WTC11 (cell line): Measurements from ENCODE around the gene MYOG. TPM values are rescaled to one million over a fixed set of nuclear protein-coding genes. Genes with fewer than 3 reads are reported as not detected.
A peak's percentile ranks its signal among the peaks of the same experiment; 100 is the strongest.

Experiments
- ATAC-seq: fragments of 200-7000 bp; cut with Tn5 transposase; 2 replicates; pipeline ENCODE4 v1.10.0; 2021; ENCODE audit warnings: mild to moderate bottlenecking, moderate library complexity
- CTCF ChIA-PET: fragments of 300-600 bp; sonication (Branson Sonifier 250); formaldehyde crosslinking; loops from one replicate; lab custom pipeline; 2021; ENCODE audit warnings: antibody characterized with exemption; lab: Charles Lee
- POLR2A ChIA-PET: fragments of 350-600 bp; sonication (Branson Sonifier 250); formaldehyde crosslinking; loops from one replicate; lab custom pipeline; 2021; ENCODE audit warnings: antibody characterized with exemption; lab: Charles Lee
- DNase-seq: peaks from one replicate; pipeline ENCODE4 v3.0.0; 2021; ENCODE audit warnings: low spot score
- H3K27ac Mint-ChIP-seq: 2 replicates; pipeline ENCODE4 v1.8.0; 2021; ENCODE audit warnings: mixed read lengths
- H3K27me3 Mint-ChIP-seq: 2 replicates; pipeline ENCODE4 v1.8.0; 2021; ENCODE audit warnings: low read depth, mild to moderate bottlenecking, moderate library complexity, mixed read lengths
- H3K36me3 Mint-ChIP-seq: 2 replicates; pipeline ENCODE4 v1.8.0; 2021; ENCODE audit warnings: mixed read lengths
- H3K4me1 Mint-ChIP-seq: 2 replicates; pipeline ENCODE4 v1.8.0; 2022; ENCODE audit warnings: mixed read lengths
- H3K4me3 Mint-ChIP-seq: 2 replicates; pipeline ENCODE4 v1.8.0; 2021; ENCODE audit warnings: mild to moderate bottlenecking, moderate library complexity, mixed read lengths
- H3K9me3 Mint-ChIP-seq: 2 replicates; pipeline ENCODE4 v1.8.0; 2021; ENCODE audit warnings: mixed read lengths
- AR ChIP-seq: fragments of 250-450 bp; sonication (Bioruptor Pico); IDR thresholded peaks from 2 replicates; pipeline ENCODE4 v1.9.0; 2021; ENCODE audit warnings: mild to moderate bottlenecking
- ELF4 ChIP-seq: sonication (generic); formaldehyde crosslinking; IDR thresholded peaks from 2 replicates; pipeline ENCODE4 v1.8.1; 2022; ENCODE audit warnings: low read depth, mild to moderate bottlenecking, moderate library complexity, missing genetic modification reagents
- ESRRA ChIP-seq: sonication (generic); formaldehyde crosslinking; IDR thresholded peaks from 2 replicates; pipeline ENCODE4 v1.8.1; 2022; ENCODE audit warnings: mild to moderate bottlenecking, missing genetic modification reagents, borderline replicate concordance
- ETV6 ChIP-seq: sonication (generic); formaldehyde crosslinking; IDR thresholded peaks from 2 replicates; pipeline ENCODE4 v1.8.1; 2022; ENCODE audit warnings: mild to moderate bottlenecking, missing genetic modification reagents
- HMGA2 ChIP-seq: fragments of 250-450 bp; sonication (Bioruptor Pico); IDR thresholded peaks from 2 replicates; pipeline ENCODE4 v1.4.0; 2021; ENCODE audit warnings: mild to moderate bottlenecking, moderate library complexity
- JAZF1 ChIP-seq: fragments of 250-450 bp; sonication (Bioruptor Pico); IDR thresholded peaks from 2 replicates; pipeline ENCODE4 v1.9.0; 2021; ENCODE audit warnings: moderate library complexity, mild to moderate bottlenecking, inconsistent platforms
- JUN ChIP-seq: sonication (generic); formaldehyde crosslinking; IDR thresholded peaks from 2 replicates; pipeline ENCODE4 v1.8.0; 2023; ENCODE audit warnings: mild to moderate bottlenecking, missing genetic modification reagents
- OVOL2 ChIP-seq: fragments of 250-450 bp; sonication (Bioruptor Pico); IDR thresholded peaks from 2 replicates; pipeline ENCODE4 v1.9.0; 2021; ENCODE audit warnings: mild to moderate bottlenecking, borderline replicate concordance
- SMAD4 ChIP-seq: sonication (generic); formaldehyde crosslinking; IDR thresholded peaks from 2 replicates; pipeline ENCODE4 v1.8.0; 2022; ENCODE audit warnings: mild to moderate bottlenecking, missing genetic modification reagents
- TEAD4 ChIP-seq: sonication (generic); formaldehyde crosslinking; IDR thresholded peaks from 2 replicates; pipeline ENCODE4 v1.8.0; 2022; ENCODE audit warnings: mild to moderate bottlenecking, missing genetic modification reagents
- ZNF121 ChIP-seq: sonication (generic); formaldehyde crosslinking; IDR thresholded peaks from 2 replicates; pipeline ENCODE4 v1.8.0; 2023; ENCODE audit warnings: missing genetic modification reagents
- ZNF263 ChIP-seq: sonication (generic); formaldehyde crosslinking; IDR thresholded peaks from 2 replicates; pipeline ENCODE4 v1.8.1; 2022; ENCODE audit warnings: low read depth, mild to moderate bottlenecking, moderate library complexity, missing genetic modification reagents
- ZNF281 ChIP-seq: sonication (generic); formaldehyde crosslinking; IDR thresholded peaks from 2 replicates; pipeline ENCODE4 v1.8.0; 2023; ENCODE audit warnings: mild to moderate bottlenecking, missing genetic modification reagents
- total RNA-seq: library from RNA; stranded (reverse); gene quantifications from 3 replicates; pipeline ENCODE4 v1.2.3, GENCODE V29; 2021
- TF ChIP-seq, protein P1 (sequence below): sonication (generic); formaldehyde crosslinking; IDR thresholded peaks from 2 replicates; pipeline ENCODE4 v1.8.1; 2022; ENCODE audit warnings: mild to moderate bottlenecking, moderate library complexity, missing genetic modification reagents
- TF ChIP-seq, protein P2 (sequence below): sonication (generic); formaldehyde crosslinking; IDR thresholded peaks from 2 replicates; pipeline ENCODE4 v1.8.0; 2023; ENCODE audit warnings: missing genetic modification reagents, mild to moderate bottlenecking, borderline replicate concordance

MYOG gene
- total RNA-seq, 1 experiment from 2014 or later: not detected

DNA sequence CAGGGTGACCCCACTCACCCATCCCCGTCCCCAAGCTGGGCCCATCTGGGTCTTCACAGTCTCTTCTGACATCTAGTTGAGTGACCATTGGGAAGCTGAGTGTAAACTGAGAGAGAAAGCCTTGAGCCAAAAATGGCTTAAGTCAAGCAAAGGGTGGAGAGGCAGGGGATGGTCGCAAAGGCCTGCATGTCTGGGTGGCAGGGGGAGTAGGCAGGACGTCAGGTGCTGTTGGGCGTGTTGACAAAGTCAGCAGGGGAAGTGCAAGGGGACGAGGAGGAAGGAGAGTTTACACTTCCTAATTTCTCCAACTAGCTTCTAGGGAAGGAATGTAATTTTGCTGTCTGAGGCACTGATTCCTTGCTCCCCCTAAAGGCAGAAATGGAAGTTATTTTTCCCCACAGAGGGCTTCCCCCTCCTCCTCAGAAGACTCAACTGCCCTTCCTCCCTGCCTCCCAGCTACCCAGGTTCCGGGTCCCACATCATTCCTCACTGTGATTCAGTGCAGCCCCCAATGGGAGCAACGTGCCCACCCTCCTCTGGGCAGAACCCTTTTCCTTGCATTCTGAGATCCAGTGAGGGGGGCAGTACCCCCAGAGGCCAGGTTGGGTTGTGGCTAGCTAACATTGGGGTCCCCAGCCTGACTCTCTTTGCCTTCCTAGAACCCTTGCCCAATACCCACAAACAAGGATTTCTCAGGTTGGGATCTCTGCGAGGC, 40.5 kb upstream of the MYOG start:
- H3K9me3 Mint-ChIP-seq: no peaks in the 10 kb centered on the region
- H3K4me1 Mint-ChIP-seq: peaks cover 33% of the 10 kb centered on the region
- DNase-seq (no peak), ATAC-seq (peak; percentile 42)
- POLR2A ChIA-PET: no interaction called here
- H3K27ac Mint-ChIP-seq: no peak overlapping the region
- no peaks in the 10 kb centered on the region for H3K36me3 Mint-ChIP-seq
- peaks cover 37% of the 10 kb centered on the region for H3K27me3 Mint-ChIP-seq
- TF ChIP-seq ETV6 (CRISPR knock-in tag) (peak; percentile 67; the same call in 1 of the 2 replicates), SMAD4 (no peak), ZNF263 (CRISPR knock-in tag) (0 out of 2 replicates have a peak, but pooled peaks have one; percentile 23)
- TF ChIP-seq, all 79 proteins: peak for 2
- peak overlapping the region; percentile 67 for H3K4me3 Mint-ChIP-seq
- CTCF ChIA-PET: interaction anchor here (0.7 to 11.1 kb wide), 32 partner anchors 8 to 466 kb away, joined by 3 to 190 read pairs (median 6); partner anchors contain the start of genes CHI3L1, MYOG and RABIF

GRCh38 chr1:203124546-203125317, 38.9 kb upstream of the MYOG start:
- ATAC-seq: no peak
- H3K4me1 Mint-ChIP-seq: peaks cover 33% of the 10 kb centered on the region
- TF ChIP-seq JAZF1 (CRISPR knock-in tag) (no peak), ZNF121 (CRISPR knock-in tag) (no peak), ELF4 (CRISPR knock-in tag) (no peak), ZNF281 (CRISPR knock-in tag) (no peak)
- TF ChIP-seq, all 79 proteins: peak for 0
- Mint-ChIP-seq H3K4me3 (no peak overlapping the region), H3K27me3 (peaks cover 38% of the 10 kb centered on the region), H3K9me3 (no peaks in the 10 kb centered on the region), H3K36me3 (no peaks in the 10 kb centered on the region), H3K27ac (no peak overlapping the region)
- CTCF ChIA-PET: interaction anchor here (0.5 to 11.1 kb wide), 11 partner anchors 10 to 143 kb away, joined by 3 to 184 read pairs (median 60); partner anchors contain the start of gene MYOG
- no peak for DNase-seq
- POLR2A ChIA-PET: no interaction called here

GRCh38 chr1:203124011-203124410, 38.2 kb upstream of the MYOG start:
- POLR2A ChIA-PET: no interaction called here
- CTCF ChIA-PET: interaction anchor here (0.9 to 8.2 kb wide), 6 partner anchors 8 to 144 kb away, joined by 3 to 132 read pairs (median 36); partner anchors contain the start of gene MYOG
- Mint-ChIP-seq H3K4me3 (no peak overlapping the region), H3K4me1 (peaks cover 30% of the 10 kb centered on the region), H3K36me3 (no peaks in the 10 kb centered on the region), H3K27ac (no peak overlapping the region), H3K27me3 (peaks cover 31% of the 10 kb centered on the region), H3K9me3 (no peaks in the 10 kb centered on the region)
- ATAC-seq (no peak), DNase-seq (no peak)
- TF ChIP-seq TEAD4 (CRISPR knock-in tag): no peak
- no peak for TF ChIP-seq OVOL2 (CRISPR knock-in tag)
- TF ChIP-seq ZNF121 (CRISPR knock-in tag): no peak
- TF ChIP-seq, all 79 proteins: peak for 0

DNA sequence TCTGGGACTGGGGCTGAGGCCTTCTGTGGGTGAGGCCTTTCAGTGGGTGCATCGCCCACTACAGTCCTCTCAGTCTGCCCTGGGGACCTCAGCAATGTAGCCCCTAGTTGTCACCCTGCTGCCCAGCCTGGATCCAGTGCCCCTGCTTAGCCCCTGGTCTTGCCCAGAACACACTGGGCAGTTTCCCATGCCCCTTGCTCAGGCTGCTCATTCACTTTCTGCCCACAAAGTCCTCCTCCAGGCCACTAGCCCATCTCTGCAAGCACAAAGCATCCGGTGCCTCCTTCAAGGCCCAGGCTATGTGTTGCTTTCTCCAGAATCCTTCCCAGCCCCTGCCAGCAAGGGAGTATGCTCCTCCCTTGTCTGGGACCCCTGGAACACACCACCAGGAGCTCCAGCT, 36.3 kb upstream of the MYOG start:
- no peak for ATAC-seq
- no peak for DNase-seq
- CTCF ChIA-PET: interaction anchor here (1.4 to 2.9 kb wide), 3 partner anchors 50 to 145 kb away, joined by 4 to 13 read pairs (median 11); no protein-coding TSS in a partner anchor
- no peak overlapping the region for H3K27ac Mint-ChIP-seq
- H3K27me3 Mint-ChIP-seq: peaks cover 20% of the 10 kb centered on the region
- no peaks in the 10 kb centered on the region for H3K36me3 Mint-ChIP-seq
- H3K9me3 Mint-ChIP-seq: no peaks in the 10 kb centered on the region
- POLR2A ChIA-PET: no interaction called here
- H3K4me3 Mint-ChIP-seq: no peak overlapping the region
- peaks cover 21% of the 10 kb centered on the region for H3K4me1 Mint-ChIP-seq
- TF ChIP-seq AR (no peak), ESRRA (CRISPR knock-in tag) (no peak), ELF4 (CRISPR knock-in tag) (no peak), HMGA2 (CRISPR knock-in tag) (no peak), JUN (CRISPR knock-in tag) (no peak)
- TF ChIP-seq, protein P1, sequence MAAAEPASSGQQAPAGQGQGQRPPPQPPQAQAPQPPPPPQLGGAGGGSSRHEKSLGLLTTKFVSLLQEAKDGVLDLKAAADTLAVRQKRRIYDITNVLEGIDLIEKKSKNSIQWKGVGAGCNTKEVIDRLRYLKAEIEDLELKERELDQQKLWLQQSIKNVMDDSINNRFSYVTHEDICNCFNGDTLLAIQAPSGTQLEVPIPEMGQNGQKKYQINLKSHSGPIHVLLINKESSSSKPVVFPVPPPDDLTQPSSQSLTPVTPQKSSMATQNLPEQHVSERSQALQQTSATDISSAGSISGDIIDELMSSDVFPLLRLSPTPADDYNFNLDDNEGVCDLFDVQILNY (CRISPR knock-in tag): no peak
- TF ChIP-seq, protein P2, sequence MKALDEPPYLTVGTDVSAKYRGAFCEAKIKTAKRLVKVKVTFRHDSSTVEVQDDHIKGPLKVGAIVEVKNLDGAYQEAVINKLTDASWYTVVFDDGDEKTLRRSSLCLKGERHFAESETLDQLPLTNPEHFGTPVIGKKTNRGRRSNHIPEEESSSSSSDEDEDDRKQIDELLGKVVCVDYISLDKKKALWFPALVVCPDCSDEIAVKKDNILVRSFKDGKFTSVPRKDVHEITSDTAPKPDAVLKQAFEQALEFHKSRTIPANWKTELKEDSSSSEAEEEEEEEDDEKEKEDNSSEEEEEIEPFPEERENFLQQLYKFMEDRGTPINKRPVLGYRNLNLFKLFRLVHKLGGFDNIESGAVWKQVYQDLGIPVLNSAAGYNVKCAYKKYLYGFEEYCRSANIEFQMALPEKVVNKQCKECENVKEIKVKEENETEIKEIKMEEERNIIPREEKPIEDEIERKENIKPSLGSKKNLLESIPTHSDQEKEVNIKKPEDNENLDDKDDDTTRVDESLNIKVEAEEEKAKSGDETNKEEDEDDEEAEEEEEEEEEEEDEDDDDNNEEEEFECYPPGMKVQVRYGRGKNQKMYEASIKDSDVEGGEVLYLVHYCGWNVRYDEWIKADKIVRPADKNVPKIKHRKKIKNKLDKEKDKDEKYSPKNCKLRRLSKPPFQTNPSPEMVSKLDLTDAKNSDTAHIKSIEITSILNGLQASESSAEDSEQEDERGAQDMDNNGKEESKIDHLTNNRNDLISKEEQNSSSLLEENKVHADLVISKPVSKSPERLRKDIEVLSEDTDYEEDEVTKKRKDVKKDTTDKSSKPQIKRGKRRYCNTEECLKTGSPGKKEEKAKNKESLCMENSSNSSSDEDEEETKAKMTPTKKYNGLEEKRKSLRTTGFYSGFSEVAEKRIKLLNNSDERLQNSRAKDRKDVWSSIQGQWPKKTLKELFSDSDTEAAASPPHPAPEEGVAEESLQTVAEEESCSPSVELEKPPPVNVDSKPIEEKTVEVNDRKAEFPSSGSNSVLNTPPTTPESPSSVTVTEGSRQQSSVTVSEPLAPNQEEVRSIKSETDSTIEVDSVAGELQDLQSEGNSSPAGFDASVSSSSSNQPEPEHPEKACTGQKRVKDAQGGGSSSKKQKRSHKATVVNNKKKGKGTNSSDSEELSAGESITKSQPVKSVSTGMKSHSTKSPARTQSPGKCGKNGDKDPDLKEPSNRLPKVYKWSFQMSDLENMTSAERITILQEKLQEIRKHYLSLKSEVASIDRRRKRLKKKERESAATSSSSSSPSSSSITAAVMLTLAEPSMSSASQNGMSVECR: no peak
